Skeletal muscle satellite cell (primary cell): ENCODE results near the gene MAP3K5.
A peak's percentile ranks its signal among the peaks of the same experiment; 100 is the strongest.

Experiments used
- H3K27me3 ChIP-seq: 2 replicates; pipeline ENCODE4 v1.7.0; 2013; ENCODE audit warnings: low read length; ENCODE audit not compliant: control insufficient read depth, insufficient read depth
- H3K36me3 ChIP-seq: 2 replicates; pipeline ENCODE4 v1.7.0; 2013; ENCODE audit warnings: mild to moderate bottlenecking, control low read depth, low read length; ENCODE audit not compliant: insufficient read depth
- H3K4me1 ChIP-seq: 2 replicates; pipeline ENCODE4 v1.7.0; 2013; ENCODE audit warnings: low read length; ENCODE audit not compliant: control insufficient read depth, insufficient read depth
- H3K4me2 ChIP-seq: 2 replicates; pipeline ENCODE4 v1.7.0; 2013; ENCODE audit warnings: mild to moderate bottlenecking, low read length
- H3K4me3 ChIP-seq: 2 replicates; pipeline ENCODE4 v1.7.0; 2013; ENCODE audit warnings: low read length
- H3K9ac ChIP-seq: 2 replicates; pipeline ENCODE4 v1.7.0; 2013; ENCODE audit warnings: mild to moderate bottlenecking, low read depth, low read length, moderate library complexity
- H3K9me3 ChIP-seq: replicated peaks from 2 replicates; pipeline ENCODE4 v1.7.0; 2013; ENCODE audit warnings: mild to moderate bottlenecking, control low read depth, low read length

MAP3K5 gene

GRCh38 chr6:136571496-136571895, 220.8 kb downstream of the MAP3K5 start:
- Histone ChIP-seq H3K4me2 (no peak overlapping the region), H3K4me1 (no peaks in the 10 kb centered on the region), H3K9me3 (no peaks in the 10 kb centered on the region), H3K27me3 (no peaks in the 10 kb centered on the region), H3K4me3 (no peak overlapping the region), H3K36me3 (peaks cover 41% of the 10 kb centered on the region), H3K9ac (no peak overlapping the region)

GRCh38 chr6:136571065-136571464, 221.2 kb downstream of the MAP3K5 start:
- Histone ChIP-seq H3K4me3 (no peak overlapping the region), H3K9ac (no peak overlapping the region), H3K9me3 (no peaks in the 10 kb centered on the region), H3K27me3 (no peaks in the 10 kb centered on the region), H3K4me2 (no peak overlapping the region), H3K36me3 (peaks cover 43% of the 10 kb centered on the region), H3K4me1 (no peaks in the 10 kb centered on the region)

GRCh38 chr6:136568129-136568528, 224.1 kb downstream of the MAP3K5 start:
- peaks cover 33% of the 10 kb centered on the region for H3K36me3 ChIP-seq
- H3K4me1 ChIP-seq, result peaks cover 12% of the 10 kb centered on the region
- no peaks in the 10 kb centered on the region for H3K9me3 ChIP-seq
- no peak overlapping the region for H3K4me2 ChIP-seq
- H3K4me3 ChIP-seq, result no peak overlapping the region
- no peaks in the 10 kb centered on the region for H3K27me3 ChIP-seq
- no peak overlapping the region for H3K9ac ChIP-seq

GRCh38 chr6:136567688-136568087, 224.6 kb downstream of the MAP3K5 start:
- no peak overlapping the region for H3K4me3 ChIP-seq
- no peak overlapping the region for H3K9ac ChIP-seq
- H3K36me3 ChIP-seq, result peaks cover 29% of the 10 kb centered on the region
- no peaks in the 10 kb centered on the region for H3K9me3 ChIP-seq
- H3K4me1 ChIP-seq, result peaks cover 16% of the 10 kb centered on the region
- no peak overlapping the region for H3K4me2 ChIP-seq
- no peaks in the 10 kb centered on the region for H3K27me3 ChIP-seq

GRCh38 chr6:136566851-136567250, 225.4 kb downstream of the MAP3K5 start:
- H3K4me1 ChIP-seq, result peaks cover 16% of the 10 kb centered on the region
- H3K4me2 ChIP-seq, result no peak overlapping the region
- H3K9me3 ChIP-seq, result no peaks in the 10 kb centered on the region
- no peak overlapping the region for H3K9ac ChIP-seq
- no peak overlapping the region for H3K4me3 ChIP-seq
- H3K27me3 ChIP-seq, result no peaks in the 10 kb centered on the region
- H3K36me3 ChIP-seq, result peaks cover 32% of the 10 kb centered on the region

GRCh38 chr6:136566007-136566487, 226.2 kb downstream of the MAP3K5 start:
- H3K9ac ChIP-seq, result no peak overlapping the region
- no peak overlapping the region for H3K4me2 ChIP-seq
- no peaks in the 10 kb centered on the region for H3K9me3 ChIP-seq
- H3K4me1 ChIP-seq, result peaks cover 16% of the 10 kb centered on the region
- H3K36me3 ChIP-seq, result peaks cover 33% of the 10 kb centered on the region
- no peaks in the 10 kb centered on the region for H3K27me3 ChIP-seq
- H3K4me3 ChIP-seq, result no peak overlapping the region

GRCh38 chr6:136564180-136564579, 228.1 kb downstream of the MAP3K5 start:
- Histone ChIP-seq H3K27me3 (no peaks in the 10 kb centered on the region), H3K4me3 (no peak overlapping the region), H3K4me2 (no peak overlapping the region), H3K4me1 (peaks cover 16% of the 10 kb centered on the region), H3K9ac (no peak overlapping the region), H3K9me3 (no peaks in the 10 kb centered on the region), H3K36me3 (peaks cover 34% of the 10 kb centered on the region)

- Histone ChIP-seq H3K4me3 (no peak overlapping the region), H3K4me2 (no peak overlapping the region), H3K27me3 (no peaks in the 10 kb centered on the region), H3K9me3 (no peaks in the 10 kb centered on the region), H3K4me1 (peaks cover 16% of the 10 kb centered on the region), H3K36me3 (peaks cover 37% of the 10 kb centered on the region), H3K9ac (no peak overlapping the region)
Observed at GRCh38 chr6:136563386-136564152, 228.7 kb downstream of the MAP3K5 start.

- H3K36me3 ChIP-seq, result peaks cover 39% of the 10 kb centered on the region
- H3K4me3 ChIP-seq, result no peak overlapping the region
- no peaks in the 10 kb centered on the region for H3K9me3 ChIP-seq
- no peaks in the 10 kb centered on the region for H3K27me3 ChIP-seq
- no peak overlapping the region for H3K4me2 ChIP-seq
- no peak overlapping the region for H3K9ac ChIP-seq
- H3K4me1 ChIP-seq, result peaks cover 16% of the 10 kb centered on the region
Observed at GRCh38 chr6:136562211-136562610, 230.1 kb downstream of the MAP3K5 start.

GRCh38 chr6:136553166-136553787, 239.0 kb downstream of the MAP3K5 start:
- Histone ChIP-seq H3K36me3 (peaks cover 19% of the 10 kb centered on the region), H3K4me3 (no peak overlapping the region), H3K9ac (no peak overlapping the region), H3K9me3 (no peaks in the 10 kb centered on the region), H3K27me3 (peaks cover 21% of the 10 kb centered on the region), H3K4me2 (no peak overlapping the region), H3K4me1 (peaks cover 14% of the 10 kb centered on the region)

- Histone ChIP-seq H3K4me3 (no peak overlapping the region), H3K9me3 (no peaks in the 10 kb centered on the region), H3K27me3 (peaks cover 21% of the 10 kb centered on the region)
Observed at GRCh38 chr6:136552054-136552453, 240.2 kb downstream of the MAP3K5 start.

GRCh38 chr6:136551103-136551502, 241.2 kb downstream of the MAP3K5 start:
- peaks cover 21% of the 10 kb centered on the region for H3K27me3 ChIP-seq
- H3K36me3 ChIP-seq, result peaks cover 8% of the 10 kb centered on the region
- peak overlapping the region; percentile 96 for H3K4me2 ChIP-seq
- H3K4me1 ChIP-seq, result peaks cover 14% of the 10 kb centered on the region
- H3K9ac ChIP-seq, result no peak overlapping the region
- no peaks in the 10 kb centered on the region for H3K9me3 ChIP-seq
- peak overlapping the region; percentile 82 for H3K4me3 ChIP-seq

More at GRCh38 chr6:136552054-136552453, 240.2 kb downstream of the MAP3K5 start:
- Histone ChIP-seq H3K4me1 (peaks cover 14% of the 10 kb centered on the region), H3K9ac (no peak overlapping the region), H3K36me3 (peaks cover 12% of the 10 kb centered on the region), H3K4me2 (no peak overlapping the region)
